ENCODE data around the gene CELF2.
A peak's percentile ranks its signal among the peaks of the same experiment; 100 is the strongest.

Gene CELF2

GRCh38 chr10:11303361-11304170 lies 285.9 kb downstream of the CELF2 start:
- no peak for DNase-seq (ENCODE audit: low spot score)

GRCh38 chr10:11304906-11305585 lies 287.4 kb downstream of the CELF2 start:
- no peak for DNase-seq (ENCODE audit: low spot score)

DNA sequence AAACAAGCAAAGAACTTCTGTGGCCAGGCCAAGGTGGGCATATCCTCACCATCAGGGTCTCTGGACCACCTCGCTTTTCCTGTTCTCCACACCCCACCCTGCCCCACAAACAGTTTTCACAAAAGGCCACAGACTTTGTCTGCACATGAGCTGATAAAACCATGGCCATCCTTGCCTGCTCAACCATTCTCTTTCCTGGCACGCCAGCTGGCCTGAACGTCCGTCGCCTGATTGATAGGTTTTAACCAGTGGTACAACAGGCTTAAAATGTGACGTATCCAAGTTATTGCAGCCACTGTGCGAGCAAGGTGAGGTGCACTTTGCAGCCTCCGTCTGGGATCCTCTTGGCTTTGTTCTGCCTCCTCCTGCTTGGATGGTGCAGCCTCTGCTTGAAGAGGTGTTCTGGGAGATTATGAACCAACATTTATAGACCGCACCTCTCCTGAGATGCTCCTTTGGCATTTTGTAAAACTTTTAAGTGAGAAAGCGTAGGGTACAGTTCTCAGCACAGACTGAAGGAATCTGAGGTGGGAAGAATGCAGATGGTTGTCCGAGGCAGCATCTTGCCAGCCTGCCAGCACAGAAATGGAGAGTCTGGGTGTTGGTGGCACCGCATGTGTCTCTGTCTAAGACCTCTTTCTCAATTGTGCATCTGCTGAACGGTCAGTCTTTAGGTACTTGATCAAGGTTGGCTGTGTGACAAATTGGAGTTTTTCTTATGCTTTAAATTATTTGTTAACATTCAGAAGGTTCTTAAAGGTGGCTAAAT lies 288.3 kb downstream of the CELF2 start:
- DNase-seq (ENCODE audit: low spot score) = no peak

DNA sequence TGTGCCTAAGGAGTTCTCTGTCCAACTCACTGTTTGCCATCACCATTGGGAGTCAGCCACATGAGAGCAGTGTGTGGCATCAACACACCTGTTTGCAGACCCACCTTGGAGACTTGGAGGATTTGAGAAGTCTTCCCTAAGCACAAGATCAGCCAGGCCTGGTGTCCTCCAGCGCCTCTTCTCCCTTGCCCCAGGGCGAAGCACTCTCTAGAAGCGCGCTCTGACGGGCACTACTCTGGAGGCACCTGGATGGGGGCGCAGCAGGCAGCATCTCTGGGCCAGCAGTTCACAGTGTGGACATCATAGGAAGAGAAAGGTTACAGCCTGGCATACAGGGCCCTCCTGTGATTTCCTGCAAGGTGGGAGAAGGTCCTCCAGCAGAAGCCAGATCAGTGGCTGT lies 289.3 kb downstream of the CELF2 start:
- peak; percentile 10 for DNase-seq (ENCODE audit: low spot score)

DNA sequence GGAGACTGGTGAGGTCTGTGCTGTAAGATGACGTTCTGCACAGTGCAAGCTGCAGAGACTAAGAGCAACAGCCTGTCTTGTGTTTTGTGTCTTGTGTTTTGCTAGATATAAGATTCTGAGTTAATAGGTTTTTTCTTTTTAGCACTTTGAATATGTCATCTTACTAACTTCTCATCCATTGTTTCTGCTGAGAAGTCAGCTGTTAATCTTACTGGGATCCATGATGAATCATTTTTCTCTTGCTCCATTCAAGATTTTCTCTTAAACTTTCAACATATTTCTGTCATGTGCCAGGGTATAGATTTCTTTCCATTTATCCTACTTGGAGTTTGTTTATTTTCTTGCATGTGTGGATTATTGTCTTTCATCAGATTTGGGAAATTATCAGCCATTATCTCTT lies 290.3 kb downstream of the CELF2 start:
- no peak for DNase-seq (ENCODE audit: low spot score)

- no peak for DNase-seq (ENCODE audit: low spot score)
Observed at GRCh38 chr10:11311027-11311426, 293.4 kb downstream of the CELF2 start.

DNA sequence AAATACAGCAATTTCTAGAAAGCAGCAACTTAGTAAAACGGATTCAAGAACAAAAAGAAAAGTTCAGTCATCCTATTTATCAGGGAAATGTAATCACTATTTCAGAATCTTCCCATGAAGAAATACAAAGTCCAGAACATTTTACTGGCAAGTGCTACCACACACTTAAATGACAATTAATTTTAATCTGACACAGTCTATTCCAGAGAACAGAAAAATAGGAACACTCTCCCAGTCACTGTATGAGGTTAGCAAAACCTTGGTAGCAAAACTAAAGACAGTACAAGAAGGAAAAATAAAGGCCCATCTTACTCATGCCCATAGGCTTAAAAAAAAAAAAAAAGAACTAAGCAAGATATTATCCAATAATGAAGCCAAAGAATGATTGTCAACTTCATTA lies 295.8 kb downstream of the CELF2 start:
- DNase-seq (ENCODE audit: low spot score) = no peak

GRCh38 chr10:11317936-11318670 lies 300.4 kb downstream of the CELF2 start:
- no peak for DNase-seq (ENCODE audit: low spot score)

DNA sequence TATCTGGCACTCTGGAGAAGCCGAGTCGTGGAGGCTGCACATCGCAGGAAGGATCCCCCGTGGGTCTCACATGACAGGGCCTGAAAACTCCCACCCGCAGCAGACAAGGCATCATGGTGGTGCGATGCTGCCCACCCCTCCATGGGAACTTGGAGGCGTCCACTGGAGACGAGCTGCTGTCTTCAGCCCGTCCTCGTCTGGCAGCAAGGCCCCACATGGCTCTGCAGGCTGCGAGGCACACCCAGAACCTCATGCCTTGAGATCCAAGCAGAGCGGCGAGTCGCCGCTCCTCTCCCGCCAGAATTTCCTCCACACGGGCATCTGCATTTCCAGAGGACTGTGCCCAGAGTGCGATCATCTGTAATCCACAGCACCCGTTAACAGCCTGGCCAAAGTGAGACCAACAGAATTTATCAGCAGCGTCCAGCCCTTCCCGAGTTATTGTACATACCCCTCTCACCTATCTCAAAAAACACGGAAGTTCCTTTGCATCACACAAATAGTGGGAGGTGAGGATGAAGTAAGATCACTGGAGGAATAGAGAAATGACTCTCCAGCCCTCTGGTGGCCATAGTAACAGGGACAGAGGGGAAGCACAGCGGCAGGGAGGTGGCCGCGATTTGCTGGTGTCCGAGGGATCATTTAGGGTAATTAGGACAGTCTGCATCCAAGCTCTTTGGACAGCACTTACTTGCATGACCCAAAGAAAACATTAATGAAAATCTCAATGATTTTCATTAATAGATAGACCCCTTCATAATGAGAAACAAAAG lies 301.3 kb downstream of the CELF2 start:
- DNase-seq (ENCODE audit: low spot score) = no peak

DNA sequence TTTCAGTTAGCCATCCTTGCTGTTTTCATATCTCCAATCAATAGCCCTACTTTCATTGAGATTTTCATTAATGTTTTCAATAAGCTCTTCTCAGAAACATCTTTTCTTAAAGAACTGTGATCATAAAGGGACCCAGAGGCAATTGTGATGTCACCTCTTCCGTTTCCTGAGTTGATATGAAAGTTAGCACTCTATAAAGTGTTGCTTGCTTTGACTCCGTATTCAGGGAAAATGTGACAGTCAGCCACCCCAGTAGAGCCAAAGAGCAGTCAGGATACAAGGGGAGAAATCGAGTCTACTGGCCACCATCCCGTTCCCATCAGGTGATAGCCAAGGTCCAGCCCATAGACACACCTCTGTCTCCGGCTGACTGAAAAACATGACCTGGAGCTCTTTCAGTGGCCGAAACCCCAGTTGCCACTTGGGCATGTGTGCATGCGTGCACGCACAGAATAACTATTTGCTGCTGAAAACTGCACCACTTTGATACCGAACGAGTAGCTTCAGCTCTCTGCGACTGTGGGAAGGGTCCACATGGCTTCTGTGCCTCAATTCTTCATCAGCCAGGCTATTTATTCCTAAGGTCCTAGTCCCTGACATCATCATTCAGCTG lies 302.4 kb downstream of the CELF2 start:
- DNase-seq (ENCODE audit: low spot score) = peak; percentile 21

- DNase-seq (ENCODE audit: low spot score) = peak; percentile 29
Observed at GRCh38 chr10:11320809-11321520, 303.3 kb downstream of the CELF2 start.

DNA sequence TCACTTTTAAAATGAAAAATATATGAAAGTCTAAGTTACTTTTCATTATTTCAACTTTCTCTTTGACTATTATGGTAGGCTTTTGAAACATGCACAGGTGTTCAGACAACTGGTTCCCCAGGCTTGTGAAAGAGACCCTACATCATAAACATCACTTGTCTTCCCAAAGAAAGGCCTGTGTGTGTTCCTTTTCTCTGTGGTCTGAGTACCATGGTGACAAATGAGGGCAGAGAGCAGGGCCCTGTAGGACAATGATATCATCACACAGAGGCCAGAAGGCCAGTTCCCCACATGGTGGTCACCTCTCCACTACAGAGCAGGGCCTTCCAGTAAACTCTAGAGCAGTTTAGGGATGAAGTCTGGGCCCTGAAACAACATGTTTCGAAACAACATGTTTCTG lies 305.0 kb downstream of the CELF2 start:
- peak; percentile 21 for DNase-seq (ENCODE audit: low spot score)

- DNase-seq (ENCODE audit: low spot score) = peak; percentile 13
Observed at GRCh38 chr10:11324761-11325321, 307.2 kb downstream of the CELF2 start.

- peak; percentile 5 for DNase-seq (ENCODE audit: low spot score)
Observed at GRCh38 chr10:11325817-11326216, 308.1 kb downstream of the CELF2 start.

GRCh38 chr10:11326241-11326640 lies 308.6 kb downstream of the CELF2 start:
- DNase-seq (ENCODE audit: low spot score) = peak; percentile 26

DNA sequence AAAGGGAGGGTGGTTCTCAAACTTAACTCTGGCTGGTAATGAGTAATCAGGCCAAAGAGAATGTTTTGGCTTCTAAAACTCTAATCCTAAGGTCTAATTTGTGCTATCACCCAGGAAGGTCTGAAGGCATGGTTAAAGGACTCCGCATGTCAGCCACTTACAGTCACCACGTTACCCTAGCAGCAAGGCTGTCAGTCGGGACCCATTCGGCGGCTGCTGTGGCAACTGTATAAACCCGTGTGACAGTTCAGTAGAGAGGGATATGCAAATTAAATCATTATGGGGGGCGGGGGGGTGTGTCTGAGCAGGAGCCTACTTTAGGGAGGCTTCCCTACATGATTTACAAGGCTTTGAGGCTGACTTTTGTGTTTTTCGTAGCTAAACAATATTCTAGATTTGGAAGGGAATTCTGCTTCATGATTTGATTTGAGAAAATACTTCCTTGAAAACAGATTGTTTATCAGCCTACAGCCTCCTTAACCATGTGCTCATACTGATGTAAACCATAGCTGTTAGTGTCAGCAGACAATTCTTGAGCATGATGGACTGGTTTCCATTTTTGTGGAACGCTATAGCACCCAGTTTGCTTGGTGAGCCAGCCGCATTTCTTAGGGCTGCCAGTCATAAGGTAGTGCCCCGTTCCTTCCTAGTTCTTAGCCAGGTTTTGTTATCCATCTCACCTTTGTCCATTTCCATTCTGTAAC lies 309.4 kb downstream of the CELF2 start:
- peak; percentile 25 for DNase-seq (ENCODE audit: low spot score)

DNA sequence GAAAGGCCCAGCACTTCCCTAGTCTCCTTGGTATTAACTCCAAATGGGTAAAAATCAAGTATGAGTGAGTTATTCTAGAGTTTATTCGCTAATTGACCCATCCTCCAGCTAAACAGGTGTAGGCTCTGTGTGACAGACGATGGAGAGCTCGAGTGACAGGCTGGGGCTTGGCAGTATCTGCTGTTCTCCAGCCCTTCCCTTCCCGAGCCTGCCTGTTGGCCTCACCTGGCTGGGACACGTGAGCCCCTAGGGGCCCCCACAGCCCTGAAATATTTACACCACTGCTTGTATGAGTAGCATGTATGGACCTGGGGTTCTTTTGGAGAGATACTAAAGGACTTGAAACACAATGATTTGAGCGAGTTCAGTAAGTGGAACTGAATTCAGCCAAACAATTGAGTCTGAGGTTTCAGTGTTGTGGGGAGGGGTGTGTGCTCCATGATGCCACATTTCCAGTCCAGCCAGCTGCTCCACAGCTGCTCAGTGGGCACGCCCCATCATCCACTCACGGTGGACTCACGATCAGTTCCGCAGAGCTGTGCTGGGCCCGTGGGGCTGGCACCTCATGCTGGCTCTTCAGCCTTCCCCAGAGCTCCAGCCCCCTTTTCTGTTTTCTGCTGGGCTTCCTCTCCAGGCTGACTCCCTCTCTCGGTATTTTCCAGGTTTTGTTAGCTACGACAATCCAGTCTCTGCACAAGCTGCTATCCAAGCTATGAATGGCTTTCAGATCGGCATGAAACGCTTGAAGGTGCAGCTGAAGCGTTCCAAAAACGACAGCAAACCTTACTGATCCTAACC lies 310.8 kb downstream of the CELF2 start:
- DNase-seq (ENCODE audit: low spot score) = peak; percentile 42

DNA sequence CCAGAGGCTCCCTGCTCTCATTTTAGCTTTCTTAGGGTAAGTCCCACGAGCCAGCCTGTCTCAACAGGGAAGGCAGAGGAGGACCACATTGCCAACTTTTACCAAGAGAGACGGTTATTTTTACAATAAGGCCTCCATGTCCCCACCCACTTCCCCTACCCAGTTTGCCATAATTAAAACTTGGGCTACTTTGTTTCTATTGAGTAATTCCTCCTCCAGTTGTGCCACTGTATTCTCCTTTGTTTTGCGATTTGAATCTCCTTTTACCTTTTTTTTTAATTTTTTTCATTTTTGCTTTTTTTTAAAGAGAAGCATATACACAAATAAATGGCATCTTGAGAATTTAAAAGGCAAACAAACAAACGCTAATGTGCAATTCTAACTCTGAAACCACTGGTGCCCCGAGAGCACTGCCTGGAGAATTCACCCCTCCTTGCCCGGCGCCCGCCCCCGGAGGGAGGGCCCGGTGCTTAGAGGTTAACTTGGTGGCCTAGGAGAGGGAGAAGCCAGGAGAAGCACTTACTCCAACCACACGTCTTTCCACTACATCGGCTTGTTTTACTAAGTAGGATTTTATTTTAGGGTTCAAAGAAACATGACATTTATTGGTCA lies 311.5 kb downstream of the CELF2 start:
- DNase-seq (ENCODE audit: low spot score) = peak; percentile 34

Data from ecto neural progenitor cell (in vitro differentiated cells).